Gastroesophageal sphincter (tissue), 4 donors: Measurements from ENCODE around the gene KNOP1. TPM values are rescaled to one million over a fixed set of nuclear protein-coding genes. Genes with fewer than 3 reads are reported as not detected.

Source experiments
- ATAC-seq: fragments of 150-250 bp; one replicate; pipeline ENCODE4 v1.9.1; 2016; ENCODE audit warnings: mild to moderate bottlenecking, moderate library complexity
- H3K27ac ChIP-seq, 4 donors: fragments of 200-600 bp; sonication (generic) in 3 of 4; 1 replicate in 3 of 4; 2 replicates in 1 of 4; pipeline ENCODE4 v1.5.1; 2016 to 2019
- H3K27me3 ChIP-seq: fragments of 200-600 bp; sonication (generic); one replicate; pipeline ENCODE4 v1.5.1; 2019
- H3K36me3 ChIP-seq, 2 donors: fragments of 200-600 bp; sonication (generic); one replicate each; pipeline ENCODE4 v1.5.1; 2019; ENCODE audit warnings: control low read depth in 1 of 2
- H3K4me1 ChIP-seq, 3 donors: fragments of 200-600 bp; sonication (generic); 1 replicate in 2 of 3; 2 replicates in 1 of 3; pipeline ENCODE4 v1.5.1; 2016 to 2019; ENCODE audit warnings: control low read depth in 2 of 3
- H3K4me3 ChIP-seq, 2 donors: fragments of 200-600 bp; sonication (generic); one replicate each; pipeline ENCODE4 v1.5.1; 2019; ENCODE audit warnings: mild to moderate bottlenecking in 1 of 2, moderate library complexity in 1 of 2
- H3K9me3 ChIP-seq, 3 donors: fragments of 200-600 bp; sonication (generic); one replicate each; pipeline ENCODE4 v1.5.1; 2017 to 2019; ENCODE audit warnings: control low read depth in 2 of 3
- CTCF ChIP-seq, 4 experiments: fragments of 200-600 bp in 2 of 4; fragments of 450-650 bp in 2 of 4; sonication (generic) in 1 of 4; IDR thresholded peaks; one replicate each; pipeline ENCODE4 v1.5.1; 2017 to 2019; ENCODE audit warnings: antibody characterized with exemption in 4 of 4, mild to moderate bottlenecking in 2 of 4, moderate library complexity in 2 of 4
- EP300 ChIP-seq: sonication (generic); formaldehyde crosslinking; IDR thresholded peaks from one replicate; pipeline ENCODE4 v1.6.1; 2017; ENCODE audit warnings: antibody characterized with exemption, mild to moderate bottlenecking
- POLR2A ChIP-seq, 2 donors: fragments of 450-650 bp; IDR thresholded peaks; one replicate each; pipeline ENCODE4 v1.6.1; 2017; ENCODE audit warnings: antibody characterized with exemption in 2 of 2, mild to moderate bottlenecking in 2 of 2, moderate library complexity in 1 of 2
- POLR2AphosphoS5 ChIP-seq: sonication (generic); formaldehyde crosslinking; IDR thresholded peaks from one replicate; pipeline ENCODE4 v1.6.1; 2017; ENCODE audit warnings: antibody characterized with exemption
- WGBS, 2 donors: methylation state at CpG; one replicate each; pipeline ENCODE4 v1.1.5; 2018; ENCODE audit warnings: low coverage in 1 of 2; 5-methylcytosine and 5-hydroxymethylcytosine counted together
- total RNA-seq, 4 donors: library from RNA; depleted of rRNA; stranded (reverse); fragments of >200 nt; gene quantifications; one replicate each; pipeline ENCODE4 v1.1.0, GENCODE V29; 2016

Gene KNOP1
- total RNA-seq, 4 donors from 2014 or later = 6.9 to 14.5 (median 11.9) TPM

GRCh38 chr16:19715566-19715965, 2.5 kb downstream of the KNOP1 start:
- Histone ChIP-seq H3K27me3 (no peaks in the 10 kb centered on the region), H3K27ac (no peak overlapping the region), H3K4me3 (no peak overlapping the region), H3K36me3 (peaks cover 0 to 41% of the 10 kb centered on the region in 2 donors), H3K9me3 (no peaks in the 10 kb centered on the region), H3K4me1 (peaks cover 0 to 42% (median 10%) of the 10 kb centered on the region in 3 donors)
- no peak for ATAC-seq
- TF ChIP-seq CTCF (IDR thresholded peaks at IDR 0.05) (no peak), POLR2AphosphoS5 (no peak), POLR2A (IDR thresholded peaks at IDR 0.05) (no peak), EP300 (no peak)
- 75% methylated on average over 2 of the region's 5 CpGs; no CpG with 5 or more reads in 1 of the 2 donors for WGBS, 2 donors

- 89% methylated on average over 3 to 6 of the region's 6 CpGs for WGBS, 2 donors
- TF ChIP-seq POLR2AphosphoS5 (no peak), CTCF (IDR thresholded peaks at IDR 0.05) (no peak), POLR2A (IDR thresholded peaks at IDR 0.05) (no peak), EP300 (no peak)
- no peak overlapping the region for H3K4me3 ChIP-seq
- peaks cover 0 to 24% (median 5%) of the 10 kb centered on the region in 3 donors for H3K4me1 ChIP-seq
- peaks cover 0 to 59% of the 10 kb centered on the region in 2 donors for H3K36me3 ChIP-seq
- no peaks in the 10 kb centered on the region for H3K9me3 ChIP-seq
- no peak overlapping the region for H3K27ac ChIP-seq
- no peaks in the 10 kb centered on the region for H3K27me3 ChIP-seq
- no peak for ATAC-seq
Observed at GRCh38 chr16:19713697-19714096, 4.3 kb downstream of the KNOP1 start.

- Histone ChIP-seq H3K9me3 (no peaks in the 10 kb centered on the region), H3K27ac (no peak overlapping the region), H3K4me1 (peaks cover 0 to 21% (median 4%) of the 10 kb centered on the region in 3 donors), H3K36me3 (peaks cover 0 to 69% of the 10 kb centered on the region in 2 donors), H3K4me3 (no peak overlapping the region), H3K27me3 (no peaks in the 10 kb centered on the region)
- no peak for TF ChIP-seq CTCF (IDR thresholded peaks at IDR 0.05)
- no peak for TF ChIP-seq EP300
- no peak for TF ChIP-seq POLR2A (IDR thresholded peaks at IDR 0.05)
- no peak for TF ChIP-seq POLR2AphosphoS5
- ATAC-seq = no peak
- 87 to 97% methylated on average over 3 of the region's 11 CpGs for WGBS, 2 donors
Observed at GRCh38 chr16:19712418-19713058, 5.5 kb downstream of the KNOP1 start.

- peaks cover 0 to 77% of the 10 kb centered on the region in 2 donors for H3K36me3 ChIP-seq
- WGBS, 2 donors = 90 to 95% methylated on average over 3 to 11 of the region's 12 CpGs
- ATAC-seq = no peak
Observed at GRCh38 chr16:19711643-19712042, 6.4 kb downstream of the KNOP1 start.

More at GRCh38 chr16:19711643-19712042, 6.4 kb downstream of the KNOP1 start:
- TF ChIP-seq EP300 = no peak
- TF ChIP-seq POLR2A (IDR thresholded peaks at IDR 0.05) = no peak
- no peak for TF ChIP-seq CTCF (IDR thresholded peaks at IDR 0.05)
- no peak for TF ChIP-seq POLR2AphosphoS5
- Histone ChIP-seq H3K27me3 (no peaks in the 10 kb centered on the region), H3K27ac (peak overlapping the region in 1 of 4 donors; percentile 21), H3K4me3 (no peak overlapping the region), H3K9me3 (no peaks in the 10 kb centered on the region), H3K4me1 (peaks cover 0 to 13% (median under 1%) of the 10 kb centered on the region in 3 donors)
